Activated CD4-positive, alpha-beta T cell treated with anti-CD3 and anti-CD28 coated beads, Interleukin-2, amount 10 ng/mL, durations not matched to agents 24 days and 14 days (primary cell): ENCODE data around the gene MAP3K7CL. TPM values are rescaled to one million over a fixed set of nuclear protein-coding genes. Genes with fewer than 3 reads are reported as not detected.
"Not testable (repeated sequence)": the region's sequence is repeated elsewhere in the genome, so short reads cannot be mapped to it uniquely, and the experiment has no call there.

Experiments used
- DNase-seq: peaks from one replicate; pipeline ENCODE4 v3.0.0; 2022
- H3K27ac Mint-ChIP-seq: one replicate; pipeline ENCODE4 v1.8.0; 2022; ENCODE audit warnings: mild to moderate bottlenecking, mixed read lengths
- H3K27me3 Mint-ChIP-seq: one replicate; pipeline ENCODE4 v1.8.0; 2022; ENCODE audit warnings: mixed read lengths
- H3K36me3 Mint-ChIP-seq: one replicate; pipeline ENCODE4 v1.8.0; 2022; ENCODE audit warnings: low read depth, mild to moderate bottlenecking, mixed read lengths
- H3K4me1 Mint-ChIP-seq: one replicate; pipeline ENCODE4 v1.8.0; 2021; ENCODE audit warnings: mixed read lengths
- H3K4me3 Mint-ChIP-seq: one replicate; pipeline ENCODE4 v1.8.0; 2022; ENCODE audit warnings: mild to moderate bottlenecking, moderate library complexity, mixed read lengths
- H3K9me3 Mint-ChIP-seq: one replicate; pipeline ENCODE4 v1.8.0; 2021; ENCODE audit warnings: mixed read lengths
- intact Hi-C: fragments of 100-400 bp; cut with micrococcal nuclease; formaldehyde crosslinking; loops from one replicate; pipeline ENCODE4 v1.15.1; 2023
- total RNA-seq: library from RNA; stranded (reverse); gene quantifications from 2 replicates; pipeline ENCODE4 v1.2.3, GENCODE V29; 2022

The MAP3K7CL gene
- total RNA-seq, 1 donor from 2014 or later: 4.0 TPM

DNA sequence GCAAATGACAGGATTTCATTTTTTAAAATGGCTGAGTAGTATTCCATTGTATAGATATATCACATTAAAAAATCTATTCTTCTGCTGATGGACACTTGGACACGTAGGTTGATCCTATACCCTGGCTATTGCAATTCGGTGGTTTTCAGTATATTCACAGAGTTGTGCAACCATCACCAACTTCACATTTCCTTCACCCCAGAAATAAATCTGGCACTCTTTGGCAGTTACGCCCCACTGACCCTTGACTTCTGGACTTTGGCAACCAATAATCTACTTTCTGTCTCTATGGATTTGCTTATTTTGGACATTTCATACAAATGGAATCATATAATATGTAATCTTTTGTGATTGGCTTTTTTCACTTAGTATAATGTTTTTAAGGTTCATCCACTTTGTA is 35.9 kb downstream of the MAP3K7CL start:
- intact Hi-C loops: no loop called here
- H3K4me3 Mint-ChIP-seq: no peak overlapping the region
- peaks cover 4% of the 10 kb centered on the region for H3K27me3 Mint-ChIP-seq
- peaks cover 15% of the 10 kb centered on the region for H3K4me1 Mint-ChIP-seq
- peaks cover 8% of the 10 kb centered on the region for H3K9me3 Mint-ChIP-seq
- no peak for DNase-seq
- H3K27ac Mint-ChIP-seq: no peak overlapping the region
- peaks cover 4% of the 10 kb centered on the region for H3K36me3 Mint-ChIP-seq

DNA sequence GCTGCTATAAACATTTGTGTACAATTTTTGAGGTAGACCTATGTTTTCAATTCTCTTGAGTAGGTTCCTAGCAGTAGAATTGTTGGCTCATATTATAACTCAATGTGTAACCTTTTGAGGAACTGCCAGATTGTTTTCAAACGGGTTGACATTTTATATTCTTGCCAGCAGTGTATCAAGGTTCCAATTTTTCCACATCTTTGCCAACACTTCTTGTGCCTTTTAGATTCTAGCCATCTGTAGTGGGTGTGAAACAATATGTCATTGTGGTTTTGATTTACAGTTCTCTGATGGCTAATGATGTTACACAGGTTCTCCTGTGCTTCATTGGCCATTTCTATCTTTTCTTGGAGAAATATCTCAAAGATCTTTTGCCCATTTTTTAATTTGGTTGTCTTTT is 36.4 kb downstream of the MAP3K7CL start:
- no peak for DNase-seq
- Mint-ChIP-seq H3K27me3 (peaks cover 4% of the 10 kb centered on the region), H3K4me3 (no peak overlapping the region), H3K4me1 (peaks cover 18% of the 10 kb centered on the region), H3K36me3 (peaks cover 5% of the 10 kb centered on the region), H3K9me3 (peaks cover 11% of the 10 kb centered on the region), H3K27ac (no peak overlapping the region)
- intact Hi-C loops: no loop called here

DNA sequence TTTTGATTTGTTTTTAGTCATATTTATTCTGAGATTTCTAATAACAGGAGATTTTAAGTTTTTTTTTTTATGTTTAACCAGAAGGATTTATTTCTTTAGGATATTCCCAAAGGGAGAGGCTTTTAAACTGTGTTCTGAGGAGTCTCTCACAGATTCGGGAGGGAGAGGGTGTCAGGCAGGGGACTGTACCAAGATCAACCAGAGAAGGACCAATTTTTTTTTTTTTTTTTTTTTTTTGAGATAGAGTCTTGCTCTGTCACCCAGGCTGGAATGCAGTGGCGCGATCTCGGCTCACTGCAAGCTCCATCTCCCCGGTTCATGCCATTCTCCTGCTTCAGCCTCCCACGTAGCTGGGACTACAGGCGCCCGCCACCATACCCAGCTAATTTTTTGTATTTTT is 37.0 kb downstream of the MAP3K7CL start:
- DNase-seq, intact Hi-C loops, H3K27me3 Mint-ChIP-seq, H3K4me3 Mint-ChIP-seq, H3K36me3 Mint-ChIP-seq, H3K27ac Mint-ChIP-seq: not testable (repeated sequence)
- Mint-ChIP-seq H3K9me3 (peaks cover 11% of the 10 kb centered on the region), H3K4me1 (peaks cover 18% of the 10 kb centered on the region)

DNA sequence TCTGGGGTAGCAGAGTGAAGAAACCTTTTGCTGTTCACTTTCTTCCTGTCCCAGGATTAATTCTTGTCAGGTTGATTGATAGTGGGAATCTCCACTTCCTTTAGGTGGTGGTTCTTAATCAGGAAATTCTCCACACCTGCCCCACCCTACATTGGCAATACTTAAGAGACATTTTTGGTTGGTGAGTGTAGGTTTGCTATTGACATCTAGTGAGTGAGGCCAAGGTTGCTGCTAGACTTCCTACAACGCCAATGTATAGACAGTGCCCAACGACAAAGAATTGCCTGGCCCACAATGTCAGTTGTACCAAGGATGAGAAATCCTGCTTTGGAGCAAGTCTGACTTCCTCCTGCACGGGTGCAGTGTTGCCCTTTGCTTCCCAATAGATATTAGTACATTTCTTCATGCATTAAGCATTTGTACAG is 38.5 kb downstream of the MAP3K7CL start:
- Mint-ChIP-seq H3K4me1 (peaks cover 18% of the 10 kb centered on the region), H3K9me3 (peaks cover 11% of the 10 kb centered on the region), H3K27ac (no peak overlapping the region), H3K36me3 (peaks cover 5% of the 10 kb centered on the region), H3K27me3 (peaks cover 4% of the 10 kb centered on the region), H3K4me3 (no peak overlapping the region)
- intact Hi-C loops: no loop called here
- DNase-seq: no peak

DNA sequence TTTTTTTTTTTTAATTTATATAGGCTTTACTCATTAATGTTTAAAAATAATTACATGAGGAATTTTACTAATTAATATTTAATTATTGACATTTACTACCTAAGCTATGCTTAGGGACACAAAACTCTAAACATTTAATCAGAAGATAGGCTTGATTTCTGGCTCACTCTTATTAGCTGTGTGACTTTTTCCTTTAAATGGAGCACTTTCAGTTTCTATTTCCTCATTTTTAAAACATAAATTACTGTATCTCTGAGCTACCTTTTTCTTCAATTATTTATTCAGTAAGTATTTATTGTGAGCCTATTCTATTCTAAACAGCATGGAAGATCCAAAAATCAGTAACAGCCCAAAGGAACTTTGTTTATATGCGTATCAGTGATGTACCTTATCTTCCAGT is 40.5 kb downstream of the MAP3K7CL start:
- Mint-ChIP-seq H3K9me3 (peaks cover 11% of the 10 kb centered on the region), H3K4me1 (peaks cover 21% of the 10 kb centered on the region), H3K27me3 (peaks cover 3% of the 10 kb centered on the region), H3K36me3 (peaks cover 5% of the 10 kb centered on the region), H3K4me3 (no peak overlapping the region), H3K27ac (no peak overlapping the region)
- intact Hi-C loops: no loop called here
- DNase-seq: no peak

DNA sequence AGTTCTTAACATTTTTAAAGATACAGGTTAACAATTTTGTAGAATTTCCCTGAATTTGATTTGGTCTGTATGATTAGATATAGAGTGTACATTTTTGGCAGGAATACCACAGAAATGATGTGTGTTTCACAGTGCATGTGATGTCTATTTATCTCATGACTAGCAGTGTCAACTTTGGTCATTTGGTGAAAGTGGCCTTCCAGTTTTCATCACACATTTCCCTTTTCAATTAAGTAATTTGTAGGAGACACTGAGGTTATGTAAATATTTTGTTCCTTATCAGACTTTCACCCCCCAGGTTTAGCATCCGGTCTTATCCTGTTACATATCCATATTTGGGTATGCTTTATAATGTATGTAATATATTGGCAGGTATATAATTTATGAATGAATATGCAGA is 41.8 kb downstream of the MAP3K7CL start:
- Mint-ChIP-seq H3K4me1 (peaks cover 21% of the 10 kb centered on the region), H3K9me3 (peaks cover 11% of the 10 kb centered on the region), H3K27me3 (peaks cover 1% of the 10 kb centered on the region), H3K4me3 (no peak overlapping the region), H3K27ac (no peak overlapping the region), H3K36me3 (peaks cover 4% of the 10 kb centered on the region)
- no peak for DNase-seq
- intact Hi-C loops: no loop called here

DNA sequence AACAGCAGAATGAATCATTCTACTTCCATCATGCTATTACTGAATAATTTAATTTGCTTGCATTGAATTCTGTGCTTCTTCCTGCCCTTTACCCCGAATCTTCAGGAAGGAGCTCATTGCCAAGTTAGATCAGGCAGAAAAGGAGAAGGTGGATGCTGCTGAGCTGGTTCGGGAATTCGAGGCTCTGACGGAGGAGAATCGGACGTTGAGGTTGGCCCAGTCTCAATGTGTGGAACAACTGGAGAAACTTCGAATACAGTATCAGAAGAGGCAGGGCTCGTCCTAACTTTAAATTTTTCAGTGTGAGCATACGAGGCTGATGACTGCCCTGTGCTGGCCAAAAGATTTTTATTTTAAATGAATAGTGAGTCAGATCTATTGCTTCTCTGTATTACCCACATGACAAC is 44.2 kb downstream of the MAP3K7CL start:
- H3K9me3 Mint-ChIP-seq: peaks cover 11% of the 10 kb centered on the region
- peaks cover 21% of the 10 kb centered on the region for H3K4me1 Mint-ChIP-seq
- no peak overlapping the region for H3K4me3 Mint-ChIP-seq
- H3K27ac Mint-ChIP-seq: no peak overlapping the region
- no peaks in the 10 kb centered on the region for H3K27me3 Mint-ChIP-seq
- H3K36me3 Mint-ChIP-seq: peaks cover 1% of the 10 kb centered on the region
- no peak for DNase-seq
- intact Hi-C loops: no loop called here

DNA sequence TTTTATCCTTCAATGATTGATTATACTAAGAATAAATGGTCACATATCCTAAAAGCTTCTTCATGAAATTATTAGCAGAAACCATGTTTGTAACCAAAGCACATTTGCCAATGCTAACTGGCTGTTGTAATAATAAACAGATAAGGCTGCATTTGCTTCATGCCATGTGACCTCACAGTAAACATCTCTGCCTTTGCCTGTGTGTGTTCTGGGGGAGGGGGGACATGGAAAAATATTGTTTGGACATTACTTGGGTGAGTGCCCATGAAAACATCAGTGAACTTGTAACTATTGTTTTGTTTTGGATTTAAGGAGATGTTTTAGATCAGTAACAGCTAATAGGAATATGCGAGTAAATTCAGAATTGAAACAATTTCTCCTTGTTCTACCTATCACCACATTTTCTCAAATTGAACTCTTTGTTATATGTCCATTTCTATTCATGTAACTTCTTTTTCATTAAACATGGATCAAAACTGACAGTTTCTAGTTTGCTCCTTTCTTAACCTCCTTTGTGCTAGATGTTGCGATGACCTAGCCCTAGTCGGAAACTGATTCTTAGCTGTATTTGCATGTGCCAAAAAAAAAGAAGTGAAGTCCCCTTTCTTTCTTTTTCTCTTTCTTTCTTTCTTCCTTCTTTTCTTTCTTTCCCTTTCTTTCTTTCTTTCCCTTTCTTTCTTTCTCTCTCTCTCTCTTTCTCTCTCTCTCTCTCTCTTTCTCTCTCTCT is 45.1 kb downstream of the MAP3K7CL start:
- Mint-ChIP-seq H3K4me1 (peaks cover 13% of the 10 kb centered on the region), H3K27me3 (no peaks in the 10 kb centered on the region), H3K9me3 (peaks cover 3% of the 10 kb centered on the region), H3K27ac (no peak overlapping the region), H3K36me3 (peaks cover 1% of the 10 kb centered on the region), H3K4me3 (no peak overlapping the region)
- DNase-seq: no peak
- intact Hi-C loops: no loop called here

DNA sequence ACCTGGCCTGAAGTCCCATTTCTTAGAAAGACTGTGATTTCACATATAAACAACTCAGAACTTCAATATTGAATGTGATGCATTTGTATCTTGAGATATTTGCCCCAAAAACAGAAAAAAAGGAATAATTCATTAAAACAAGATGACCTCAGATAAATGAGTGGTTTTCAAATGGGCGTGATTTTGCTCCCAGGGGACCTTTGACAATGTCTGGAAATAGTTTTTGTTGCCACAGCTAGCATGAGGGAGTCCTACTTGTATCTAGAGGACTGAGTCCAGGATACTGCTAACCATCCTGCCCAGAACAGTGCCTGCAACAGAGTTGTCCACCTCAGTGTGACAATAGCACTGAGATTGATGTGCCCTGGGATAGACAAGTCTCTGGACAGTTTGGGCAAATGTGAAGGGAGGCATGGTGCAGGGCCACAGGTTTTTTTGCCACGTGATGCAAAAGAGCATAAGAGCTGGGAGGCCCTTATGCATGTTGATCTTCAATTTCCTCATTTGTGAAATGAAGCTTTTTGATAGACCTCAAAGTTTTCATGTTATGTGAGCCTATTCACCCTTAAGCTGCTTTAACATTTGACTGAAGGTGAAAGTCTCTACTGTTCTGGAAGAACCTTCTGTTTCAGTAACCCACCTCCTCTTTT is 46.2 kb downstream of the MAP3K7CL start:
- DNase-seq: no peak
- intact Hi-C loops: no loop called here
- H3K9me3 Mint-ChIP-seq: peaks cover 3% of the 10 kb centered on the region
- H3K27ac Mint-ChIP-seq: no peak overlapping the region
- H3K4me3 Mint-ChIP-seq: no peak overlapping the region
- no peaks in the 10 kb centered on the region for H3K27me3 Mint-ChIP-seq
- H3K36me3 Mint-ChIP-seq: peaks cover 1% of the 10 kb centered on the region
- peaks cover 9% of the 10 kb centered on the region for H3K4me1 Mint-ChIP-seq

DNA sequence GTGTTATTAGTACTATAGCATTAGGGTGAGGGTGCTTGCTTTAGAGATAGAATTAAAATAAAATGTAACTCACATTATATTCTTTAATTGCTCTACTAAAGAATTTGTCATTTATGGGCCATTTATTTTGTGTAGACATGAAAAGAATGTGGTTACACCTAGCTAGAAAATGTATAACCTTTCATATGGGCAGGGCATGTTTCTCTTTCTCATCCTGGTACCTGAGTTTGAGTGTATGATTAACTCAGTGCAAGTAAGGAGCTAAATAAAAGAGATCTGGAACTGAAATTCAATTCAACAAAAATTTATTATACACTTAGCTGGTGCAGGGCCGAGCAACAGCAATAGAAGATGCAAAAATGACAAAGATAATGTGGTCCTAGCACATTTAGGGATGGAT is 47.4 kb downstream of the MAP3K7CL start:
- H3K4me3 Mint-ChIP-seq: no peak overlapping the region
- no peaks in the 10 kb centered on the region for H3K9me3 Mint-ChIP-seq
- no peak for DNase-seq
- H3K27ac Mint-ChIP-seq: no peak overlapping the region
- H3K27me3 Mint-ChIP-seq: no peaks in the 10 kb centered on the region
- intact Hi-C loops: no loop called here
- no peaks in the 10 kb centered on the region for H3K36me3 Mint-ChIP-seq
- H3K4me1 Mint-ChIP-seq: peaks cover 19% of the 10 kb centered on the region

DNA sequence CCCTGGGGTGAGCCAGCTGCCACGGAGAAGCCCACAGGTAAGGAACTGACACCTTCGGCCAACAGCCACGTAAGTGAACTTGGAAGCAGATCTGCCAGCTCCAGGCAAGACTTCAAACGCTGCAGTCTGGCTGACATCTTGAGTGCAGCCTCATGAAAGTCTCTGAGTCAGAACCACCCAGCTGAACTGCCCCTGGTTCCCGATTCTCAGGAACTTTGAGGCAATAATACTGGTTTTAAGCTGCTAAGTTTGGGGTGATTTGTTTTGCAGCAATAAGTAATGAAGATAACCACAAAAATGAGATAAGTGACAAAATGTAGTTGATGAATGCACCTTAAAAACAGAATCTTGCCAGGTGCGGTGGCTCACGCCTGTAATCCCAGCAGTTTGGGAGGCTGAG is 48.5 kb downstream of the MAP3K7CL start:
- peaks cover 25% of the 10 kb centered on the region for H3K4me1 Mint-ChIP-seq
- no peaks in the 10 kb centered on the region for H3K27me3 Mint-ChIP-seq
- H3K9me3 Mint-ChIP-seq: peaks cover 4% of the 10 kb centered on the region
- H3K36me3 Mint-ChIP-seq: no peaks in the 10 kb centered on the region
- intact Hi-C loops: no loop called here
- H3K27ac Mint-ChIP-seq: no peak overlapping the region
- no peak for DNase-seq
- no peak overlapping the region for H3K4me3 Mint-ChIP-seq

DNA sequence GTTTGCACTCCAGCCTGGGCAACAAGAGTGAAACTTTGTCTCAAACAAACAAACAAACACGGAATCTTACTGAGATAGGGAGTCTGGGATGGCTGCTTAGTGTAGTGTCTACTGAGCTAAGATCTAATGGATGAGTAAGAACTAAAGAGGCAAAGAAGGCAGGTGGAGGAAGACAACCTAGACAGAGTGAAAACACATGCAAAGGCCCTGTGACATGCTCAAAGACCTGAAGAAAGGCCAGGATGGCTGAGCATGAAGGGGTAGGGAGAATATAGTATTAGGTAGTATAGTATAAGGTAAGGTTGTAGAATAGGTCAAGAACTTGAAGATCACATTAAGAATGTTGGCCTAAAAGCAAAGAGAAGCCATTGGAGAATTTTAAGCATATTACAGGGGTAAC is 49.1 kb downstream of the MAP3K7CL start:
- no peaks in the 10 kb centered on the region for H3K36me3 Mint-ChIP-seq
- H3K4me1 Mint-ChIP-seq: peaks cover 28% of the 10 kb centered on the region
- H3K4me3 Mint-ChIP-seq: no peak overlapping the region
- H3K27me3 Mint-ChIP-seq: no peaks in the 10 kb centered on the region
- H3K27ac Mint-ChIP-seq: no peak overlapping the region
- peaks cover 8% of the 10 kb centered on the region for H3K9me3 Mint-ChIP-seq
- intact Hi-C loops: no loop called here
- no peak for DNase-seq

DNA sequence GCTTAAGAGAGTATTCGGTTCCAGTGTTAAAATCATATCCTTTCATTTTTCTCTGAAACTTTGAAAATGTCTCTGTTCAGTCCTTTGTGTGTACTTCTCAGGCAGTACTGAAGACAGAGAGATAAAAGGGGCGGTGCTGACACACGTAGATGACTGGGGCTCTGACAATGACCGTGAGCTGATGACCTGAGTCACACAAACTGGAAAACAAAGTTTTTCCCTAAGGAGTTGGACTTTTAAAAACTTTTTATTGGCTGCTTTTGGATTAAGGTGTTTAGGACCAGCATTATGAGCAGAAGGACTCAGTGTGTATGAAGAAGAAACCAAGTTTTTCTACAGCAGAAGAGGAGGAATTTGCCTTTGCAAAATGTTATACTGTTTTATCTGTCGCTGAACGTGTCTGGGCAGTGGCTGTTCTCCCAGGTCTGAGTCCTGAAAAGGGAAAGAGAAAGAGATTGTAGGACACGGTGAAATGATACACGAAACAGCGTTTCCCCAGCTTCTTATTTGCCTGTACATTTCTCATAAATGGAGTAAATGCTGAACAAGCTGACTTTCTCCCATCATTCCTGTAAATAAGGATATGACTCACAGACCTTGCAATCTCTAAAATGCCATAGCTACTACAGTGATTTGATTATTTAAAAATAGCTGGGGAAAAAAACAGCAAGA is 51.5 kb downstream of the MAP3K7CL start:
- no peaks in the 10 kb centered on the region for H3K36me3 Mint-ChIP-seq

DNA sequence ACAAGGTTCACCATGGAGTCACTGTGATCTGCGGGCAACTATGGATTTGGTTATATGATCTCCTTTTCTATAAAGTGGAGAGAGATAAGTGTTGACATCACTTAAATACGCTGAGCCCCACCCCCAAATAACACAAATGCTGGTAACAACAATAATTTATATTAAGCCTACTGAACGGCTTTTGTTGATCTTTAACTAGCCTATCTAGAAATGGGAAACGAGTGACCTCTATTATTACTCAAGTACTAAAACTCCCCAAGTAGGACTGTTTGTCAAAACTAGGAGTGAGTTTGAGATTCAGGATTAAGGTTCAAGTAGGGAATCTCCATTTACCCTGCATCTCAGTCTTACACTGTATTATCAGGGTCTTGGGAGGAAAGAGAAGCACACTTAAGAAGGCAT is 52.2 kb downstream of the MAP3K7CL start:
- Mint-ChIP-seq H3K27me3 (no peaks in the 10 kb centered on the region), H3K9me3 (peaks cover 8% of the 10 kb centered on the region), H3K4me3 (peak overlapping the region; percentile 77), H3K4me1 (peaks cover 25% of the 10 kb centered on the region), H3K36me3 (no peaks in the 10 kb centered on the region), H3K27ac (no peak overlapping the region)
- no peak for DNase-seq
- intact Hi-C loops: loop anchor here (2.0 kb wide), 1 partner anchor 14 kb away; no protein-coding TSS in a partner anchor

More for the DNA sequence above, 51.5 kb downstream of the MAP3K7CL start:
- intact Hi-C loops: loop anchor here (2.0 kb wide), 1 partner anchor 15 kb away; no protein-coding TSS in a partner anchor
- peak overlapping the region; percentile 83 for H3K27ac Mint-ChIP-seq
- peaks cover 8% of the 10 kb centered on the region for H3K9me3 Mint-ChIP-seq
- no peaks in the 10 kb centered on the region for H3K27me3 Mint-ChIP-seq
- H3K4me3 Mint-ChIP-seq: peak overlapping the region; percentile 77
- DNase-seq: peak; percentile 60
- peaks cover 25% of the 10 kb centered on the region for H3K4me1 Mint-ChIP-seq
